HCT116 (cell line): ENCODE measurements around the gene ZNRF4. TPM values are rescaled to one million over a fixed set of nuclear protein-coding genes. Genes with fewer than 3 reads are reported as not detected.

ENCODE experiments used
- ATAC-seq: fragments of 200-7000 bp; cut with Tn5 transposase; 2 replicates; pipeline ENCODE4 v1.9.1; 2020; ENCODE audit warnings: mild to moderate bottlenecking, moderate library complexity
- BruUV-seq: library from RNA; stranded (reverse); fragments of 400-500 nt; replicated peaks from 2 replicates; lab custom pipeline; 2021; lab: Mats Ljungman, UMichigan
- CTCF ChIA-PET: fragments of 300-600 bp; sonication (Branson Sonifier 250); formaldehyde crosslinking; loops from one replicate; lab custom pipeline; 2021; ENCODE audit warnings: antibody characterized with exemption; lab: Charles Lee
- POLR2A ChIA-PET: fragments of 300-600, 350-600 bp; sonication (Branson Sonifier 250); formaldehyde crosslinking; loops from one replicate; lab custom pipeline; 2021; ENCODE audit warnings: antibody characterized with exemption; lab: Charles Lee
- RAD21 ChIA-PET, 2 experiments: fragments of 300-600 bp; sonication (Branson Sonifier 250); formaldehyde crosslinking; loops; one replicate each; lab custom pipeline; 2023; ENCODE audit warnings: low total read pairs in 2 of 2; ENCODE audit not compliant: uncharacterized antibody in 2 of 2, unreplicated experiment in 2 of 2, low non-redundant PET in 1 of 2; lab: Charles Lee
- DNase-seq: peaks from one replicate; pipeline ENCODE4 v3.0.0-alpha.2; 2010; ENCODE audit warnings: low read depth, low spot score
- H2AFZ ChIP-seq: fragments of 200-600 bp; shearing (Covaris generic), sonication (generic); 2 replicates; pipeline ENCODE4 v1.6.1; 2017; ENCODE audit warnings: low read depth, mixed run types, mixed read lengths, antibody characterized with exemption, low read length; ENCODE audit not compliant: poor library complexity, severe bottlenecking
- H3K27ac ChIP-seq: 2 replicates; pipeline ENCODE4 v1.5.1; 2012; ENCODE audit warnings: low read depth, low read length
- H3K27me3 ChIP-seq: fragments of 200-600 bp; sonication (generic); 2 replicates; pipeline ENCODE4 v1.6.1; 2016; ENCODE audit warnings: mixed run types, low read length, mixed read lengths; ENCODE audit not compliant: insufficient read depth
- H3K36me3 ChIP-seq, 2 experiments: fragments of 200-500 bp in 1 of 2; fragments of 200-600 bp in 1 of 2; sonication (Bioruptor generic) in 1 of 2; sonication (generic) in 1 of 2; 2 replicates each; pipeline versions ENCODE4 v1.5.1 to v1.6.1; 2014 to 2016; ENCODE audit warnings: low read length in 2 of 2, inconsistent platforms in 1 of 2, mixed read lengths in 1 of 2, mixed run types in 1 of 2; ENCODE audit not compliant: insufficient read depth in 2 of 2, control insufficient read depth in 1 of 2
- H3K4me1 ChIP-seq, 2 experiments: fragments of 200-600 bp in 1 of 2; sonication (generic) in 1 of 2; 2 replicates each; pipeline versions ENCODE4 v1.5.1 to v1.6.1; 2012 to 2017; ENCODE audit warnings: low read length in 2 of 2, inconsistent platforms in 1 of 2, mild to moderate bottlenecking in 1 of 2, mixed read lengths in 1 of 2, mixed run types in 1 of 2, moderate library complexity in 1 of 2; ENCODE audit not compliant: insufficient read depth in 2 of 2, control insufficient read depth in 1 of 2
- H3K4me2 ChIP-seq: fragments of 200-600 bp; sonication (generic); 2 replicates; pipeline ENCODE4 v1.6.1; 2017; ENCODE audit warnings: mixed run types, low read length, mixed read lengths
- H3K4me3 ChIP-seq, 2 experiments: fragments of 200-600 bp in 1 of 2; sonication (generic) in 1 of 2; replicated peaks in 1 of 2; 2 replicates each; pipeline ENCODE4 v1.5.1; 2011 to 2016; ENCODE audit warnings: low read length in 2 of 2, control low read depth in 1 of 2, low read depth in 1 of 2, mild to moderate bottlenecking in 1 of 2, mixed read lengths in 1 of 2, mixed run types in 1 of 2
- H3K79me2 ChIP-seq: fragments of 200-600 bp; sonication (generic); 2 replicates; pipeline ENCODE4 v1.6.1; 2017; ENCODE audit warnings: mild to moderate bottlenecking, mixed run types, low read length, moderate library complexity, mixed read lengths; ENCODE audit not compliant: insufficient read depth
- H3K9ac ChIP-seq: fragments of 200-600 bp; sonication (generic); 2 replicates; pipeline ENCODE4 v1.6.1; 2016; ENCODE audit warnings: low read length, mixed read lengths
- H3K9me2 ChIP-seq: fragments of 200-600 bp; sonication (generic), shearing (Covaris generic); 2 replicates; pipeline ENCODE4 v1.6.1; 2017; ENCODE audit warnings: mixed run types, mild to moderate bottlenecking, moderate library complexity; ENCODE audit not compliant: insufficient read depth
- H3K9me3 ChIP-seq, 2 experiments: fragments of 200-500 bp in 1 of 2; fragments of 200-600 bp in 1 of 2; sonication (Bioruptor generic) in 1 of 2; sonication (generic) in 1 of 2; 2 replicates each; pipeline ENCODE4 v1.6.1; 2014 to 2017; ENCODE audit warnings: low read length in 2 of 2, mixed read lengths in 2 of 2, inconsistent platforms in 1 of 2, low read depth in 1 of 2, mild to moderate bottlenecking in 1 of 2, mixed run types in 1 of 2, moderate library complexity in 1 of 2; ENCODE audit not compliant: control insufficient read depth in 1 of 2, insufficient read depth in 1 of 2
- H4K20me1 ChIP-seq: fragments of 200-600 bp; sonication (generic), shearing (Covaris generic); 2 replicates; pipeline ENCODE4 v1.6.1; 2017; ENCODE audit warnings: mixed run types, mild to moderate bottlenecking, moderate library complexity; ENCODE audit not compliant: insufficient read depth
- CBX3 ChIP-seq: IDR thresholded peaks from 2 replicates; pipeline ENCODE4 v1.6.1; 2012; ENCODE audit warnings: low read depth
- EZH2 ChIP-seq: fragments of 200-600 bp; sonication (generic); IDR thresholded peaks from 2 replicates; pipeline ENCODE4 v1.6.1; 2017; ENCODE audit warnings: antibody characterized with exemption, mixed run types
- FOSL1 ChIP-seq: IDR thresholded peaks from 2 replicates; pipeline ENCODE4 v1.6.1; 2012; ENCODE audit warnings: low read depth
- JUND ChIP-seq: IDR thresholded peaks from 2 replicates; pipeline ENCODE4 v1.6.1; 2012
- MAX ChIP-seq: IDR thresholded peaks from 2 replicates; pipeline ENCODE4 v1.6.1; 2012
- POLR2A ChIP-seq: IDR thresholded peaks from 2 replicates; pipeline ENCODE4 v1.7.0; 2011; ENCODE audit warnings: borderline replicate concordance; ENCODE audit not compliant: insufficient read depth, insufficient read length; ENCODE audit errors: extremely low read depth
- SRF ChIP-seq: IDR thresholded peaks from 2 replicates; pipeline ENCODE4 v1.6.1; 2012; ENCODE audit warnings: low read depth
- TCF7L2 ChIP-seq: IDR thresholded peaks from 2 replicates; pipeline ENCODE4 v1.7.0; 2011; ENCODE audit warnings: borderline replicate concordance, inconsistent platforms; ENCODE audit not compliant: insufficient read depth, insufficient read length; ENCODE audit errors: extremely low read depth
- YY1 ChIP-seq: IDR thresholded peaks from 2 replicates; pipeline ENCODE4 v1.6.1; 2011; ENCODE audit warnings: low read length, low read depth, moderate library complexity, mild to moderate bottlenecking; ENCODE audit not compliant: insufficient replicate concordance; ENCODE audit errors: extremely low read depth
- intact Hi-C: fragments of 100-400 bp; cut with micrococcal nuclease; formaldehyde crosslinking; loops from 2 replicates; pipeline ENCODE4 v1.10.0; 2022
- total RNA-seq: library from RNA; stranded (reverse); gene quantifications from one replicate; pipeline ENCODE4 v1.2.1, GENCODE V29; 2021; ENCODE audit not compliant: unreplicated experiment
- TF ChIP-seq, protein P1 (sequence below): IDR thresholded peaks from 2 replicates; pipeline ENCODE4 v1.6.1; 2012; ENCODE audit warnings: low read depth

The ZNRF4 gene
- total RNA-seq, 1 experiment from 2014 or later, result not detected

DNA sequence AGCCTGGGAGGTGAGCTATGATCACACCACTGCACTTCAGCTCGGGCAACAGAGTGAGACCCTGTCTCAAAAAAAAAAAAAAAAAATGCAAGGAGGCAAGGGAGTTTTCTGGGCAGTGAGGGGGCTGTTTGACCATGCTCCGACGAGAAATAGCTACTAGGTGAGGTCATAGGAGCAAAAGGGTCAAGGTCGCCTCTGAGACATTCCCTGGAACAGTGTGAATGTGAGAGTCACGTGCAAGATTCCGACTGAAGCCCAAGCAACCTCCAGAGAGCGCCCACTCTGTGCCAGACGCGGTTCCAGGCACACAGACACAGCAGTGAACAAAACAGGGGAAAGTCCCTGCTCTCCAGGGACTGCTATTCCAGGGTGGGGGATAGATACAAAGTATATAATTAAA, 2.5 kb downstream of the ZNRF4 start:
- Histone ChIP-seq H3K79me2 (no peaks in the 10 kb centered on the region), H3K9me3 (no peaks in the 10 kb centered on the region), H3K36me3 (no peaks in the 10 kb centered on the region), H3K27ac (no peak overlapping the region), H3K4me3 (no peak overlapping the region), H3K9me2 (no peaks in the 10 kb centered on the region), H3K4me1 (peaks cover 0 to 4% of the 10 kb centered on the region in 2 experiments; a peak in 1 of 4 replicates), H3K4me2 (no peak overlapping the region), H3K9ac (no peak overlapping the region), H4K20me1 (no peaks in the 10 kb centered on the region), H2AFZ (no peak overlapping the region), H3K27me3 (no peaks in the 10 kb centered on the region)
- no TSS peak for BruUV-seq
- no peak for ATAC-seq
- intact Hi-C loops, result no loop called here
- TF ChIP-seq SRF (no peak), YY1 (no peak), EZH2 (no peak), JUND (no peak), MAX (no peak), POLR2A (no peak), TCF7L2 (no peak), CBX3 (no peak)
- no peak for DNase-seq
- ChIA-PET CTCF (no interaction called here), POLR2A (no interaction called here), RAD21 (no interaction called here)

- Histone ChIP-seq H4K20me1 (no peaks in the 10 kb centered on the region), H3K4me3 (no peak overlapping the region), H3K4me2 (no peak overlapping the region), H3K36me3 (no peaks in the 10 kb centered on the region), H3K27me3 (no peaks in the 10 kb centered on the region; the same call in 1 of the 2 replicates), H3K9ac (no peak overlapping the region), H3K4me1 (no peaks in the 10 kb centered on the region), H2AFZ (no peak overlapping the region)
- BruUV-seq, result no TSS peak
- DNase-seq (no peak), ATAC-seq (no peak)
- RAD21 ChIA-PET, result no interaction called here
- no peak for TF ChIP-seq FOSL1
- TF ChIP-seq, protein P1, sequence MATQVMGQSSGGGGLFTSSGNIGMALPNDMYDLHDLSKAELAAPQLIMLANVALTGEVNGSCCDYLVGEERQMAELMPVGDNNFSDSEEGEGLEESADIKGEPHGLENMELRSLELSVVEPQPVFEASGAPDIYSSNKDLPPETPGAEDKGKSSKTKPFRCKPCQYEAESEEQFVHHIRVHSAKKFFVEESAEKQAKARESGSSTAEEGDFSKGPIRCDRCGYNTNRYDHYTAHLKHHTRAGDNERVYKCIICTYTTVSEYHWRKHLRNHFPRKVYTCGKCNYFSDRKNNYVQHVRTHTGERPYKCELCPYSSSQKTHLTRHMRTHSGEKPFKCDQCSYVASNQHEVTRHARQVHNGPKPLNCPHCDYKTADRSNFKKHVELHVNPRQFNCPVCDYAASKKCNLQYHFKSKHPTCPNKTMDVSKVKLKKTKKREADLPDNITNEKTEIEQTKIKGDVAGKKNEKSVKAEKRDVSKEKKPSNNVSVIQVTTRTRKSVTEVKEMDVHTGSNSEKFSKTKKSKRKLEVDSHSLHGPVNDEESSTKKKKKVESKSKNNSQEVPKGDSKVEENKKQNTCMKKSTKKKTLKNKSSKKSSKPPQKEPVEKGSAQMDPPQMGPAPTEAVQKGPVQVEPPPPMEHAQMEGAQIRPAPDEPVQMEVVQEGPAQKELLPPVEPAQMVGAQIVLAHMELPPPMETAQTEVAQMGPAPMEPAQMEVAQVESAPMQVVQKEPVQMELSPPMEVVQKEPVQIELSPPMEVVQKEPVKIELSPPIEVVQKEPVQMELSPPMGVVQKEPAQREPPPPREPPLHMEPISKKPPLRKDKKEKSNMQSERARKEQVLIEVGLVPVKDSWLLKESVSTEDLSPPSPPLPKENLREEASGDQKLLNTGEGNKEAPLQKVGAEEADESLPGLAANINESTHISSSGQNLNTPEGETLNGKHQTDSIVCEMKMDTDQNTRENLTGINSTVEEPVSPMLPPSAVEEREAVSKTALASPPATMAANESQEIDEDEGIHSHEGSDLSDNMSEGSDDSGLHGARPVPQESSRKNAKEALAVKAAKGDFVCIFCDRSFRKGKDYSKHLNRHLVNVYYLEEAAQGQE, result no peak
- TF ChIP-seq, all 23 proteins: peak for 0
- Histone ChIP-seq H3K79me2 (no peaks in the 10 kb centered on the region), H3K27ac (no peak overlapping the region), H3K9me3 (no peaks in the 10 kb centered on the region), H3K9me2 (no peaks in the 10 kb centered on the region)
- POLR2A ChIA-PET, result no interaction called here
- CTCF ChIA-PET, result no interaction called here
- intact Hi-C loops, result no loop called here
These were observed 3.2 kb downstream of the ZNRF4 start for GRCh38 chr19:5458420-5458819.
